ENCODE results near the gene GOLGA6B.
"Not testable (repeated sequence)": the region's sequence is repeated elsewhere in the genome, so short reads cannot be mapped to it uniquely, and the experiment has no call there.

DNA sequence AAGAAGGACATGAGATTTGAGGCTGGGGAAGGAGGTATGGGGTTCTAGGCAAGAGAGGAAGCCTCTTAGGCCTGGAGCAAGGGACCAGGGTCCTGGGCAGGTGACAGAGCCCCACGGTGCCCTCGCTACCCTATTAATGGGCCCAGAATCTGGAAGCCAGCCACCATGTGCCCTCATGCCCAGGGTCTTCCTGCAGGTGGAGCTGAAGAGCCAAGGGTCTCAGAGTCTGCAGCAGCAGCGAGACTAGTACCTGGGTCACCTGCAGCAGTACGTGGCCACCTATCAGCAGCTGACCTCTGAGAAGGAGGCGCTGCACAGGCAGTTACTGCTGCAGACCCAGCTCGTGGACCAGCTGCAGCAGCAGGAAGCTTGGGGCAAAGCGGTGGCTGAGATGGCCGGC is 9.4 kb downstream of the GOLGA6B start:
- not testable (repeated sequence) for TF ChIP-seq YY1 (IDR thresholded peaks at IDR 0.05; ENCODE audit: insufficient read depth, insufficient read length); ZNF274 (IDR thresholded peaks at IDR 0.05; ENCODE audit: low read depth, low read length); SUZ12 (IDR thresholded peaks at IDR 0.05; ENCODE audit: extremely low read depth, insufficient read depth, insufficient read length)

Data from NT2/D1 (cell line).